Urinary bladder (tissue), 4 donors: ENCODE measurements around the gene TAF4. TPM values are rescaled to one million over a fixed set of nuclear protein-coding genes. Genes with fewer than 3 reads are reported as not detected.

Experiments used
- DNase-seq: peaks from one replicate; pipeline ENCODE4 v3.0.0-alpha.2; 2015; ENCODE audit errors: extremely low spot score
- H3K27ac ChIP-seq: one replicate; pipeline ENCODE4 v1.5.1; 2013; ENCODE audit warnings: low read depth, mild to moderate bottlenecking, moderate library complexity
- H3K36me3 ChIP-seq: one replicate; pipeline ENCODE4 v1.6.1; 2013; ENCODE audit warnings: mild to moderate bottlenecking, moderate library complexity; ENCODE audit not compliant: insufficient read depth
- H3K4me1 ChIP-seq: one replicate; pipeline ENCODE4 v1.6.1; 2013; ENCODE audit warnings: mild to moderate bottlenecking, moderate library complexity; ENCODE audit not compliant: insufficient read depth
- H3K4me3 ChIP-seq: one replicate; pipeline ENCODE4 v1.5.1; 2013; ENCODE audit warnings: low read depth, low read length
- WGBS: extraction: QIAGEN DNeasy Blood & Tissue Kit; methylation state at CpG from one replicate; pipeline ENCODE4 v1.1.7; 2013; 5-methylcytosine and 5-hydroxymethylcytosine counted together
- polyA plus RNA-seq: library from polyadenylated mRNA; stranded (reverse); fragments of 200-250 nt; gene quantifications from one replicate; pipeline ENCODE4 v1.2.3, GENCODE V29; 2013
- total RNA-seq: library from RNA; depleted of rRNA; stranded (reverse); fragments of >200 nt; gene quantifications from one replicate; pipeline ENCODE4 v1.2.3, GENCODE V29; 2014
- donor health status: healthy with polysubstance abuse.
- donor health status: healthy.

The TAF4 gene
- total and polyA plus RNA-seq, 2 donors = 8.9 to 9.9 TPM

- WGBS = 90% methylated on average over 11 of the region's 11 CpGs
- Histone ChIP-seq H3K4me1 (no peaks in the 10 kb centered on the region), H3K36me3 (no peaks in the 10 kb centered on the region), H3K4me3 (no peak overlapping the region), H3K27ac (no peak overlapping the region)
- no peak for DNase-seq
These were observed 41.7 kb downstream of the TAF4 start for GRCh38 chr20:62023935-62024334.

GRCh38 chr20:62022575-62023139, 43.0 kb downstream of the TAF4 start:
- no peaks in the 10 kb centered on the region for H3K4me1 ChIP-seq
- WGBS = 94% methylated on average over 14 of the region's 14 CpGs

GRCh38 chr20:62021793-62022385, 43.8 kb downstream of the TAF4 start:
- Histone ChIP-seq H3K4me1 (no peaks in the 10 kb centered on the region), H3K36me3 (no peaks in the 10 kb centered on the region), H3K4me3 (no peak overlapping the region), H3K27ac (no peak overlapping the region)
- WGBS = 78% methylated on average over 19 of the region's 19 CpGs
- DNase-seq = no peak

More at GRCh38 chr20:62022575-62023139, 43.0 kb downstream of the TAF4 start:
- no peak for DNase-seq
- Histone ChIP-seq H3K36me3 (no peaks in the 10 kb centered on the region), H3K4me3 (no peak overlapping the region), H3K27ac (no peak overlapping the region)

- WGBS = 52% methylated on average over 25 of the region's 25 CpGs
- Histone ChIP-seq H3K36me3 (no peaks in the 10 kb centered on the region), H3K27ac (no peak overlapping the region), H3K4me1 (no peaks in the 10 kb centered on the region), H3K4me3 (no peak overlapping the region)
- DNase-seq = no peak
These were observed 44.6 kb downstream of the TAF4 start for GRCh38 chr20:62020935-62021701.

GRCh38 chr20:62019881-62020492, 45.7 kb downstream of the TAF4 start:
- Histone ChIP-seq H3K4me3 (no peak overlapping the region), H3K4me1 (no peaks in the 10 kb centered on the region), H3K27ac (no peak overlapping the region), H3K36me3 (no peaks in the 10 kb centered on the region)
- DNase-seq = no peak
- WGBS = 81% methylated on average over 19 of the region's 19 CpGs

GRCh38 chr20:62019144-62019805, 46.4 kb downstream of the TAF4 start:
- WGBS = 88% methylated on average over 19 of the region's 19 CpGs
- no peak overlapping the region for H3K4me3 ChIP-seq
- no peak for DNase-seq
- no peak overlapping the region for H3K27ac ChIP-seq
- no peaks in the 10 kb centered on the region for H3K36me3 ChIP-seq
- no peaks in the 10 kb centered on the region for H3K4me1 ChIP-seq

GRCh38 chr20:62018437-62019143, 47.1 kb downstream of the TAF4 start:
- Histone ChIP-seq H3K4me1 (no peaks in the 10 kb centered on the region), H3K27ac (no peak overlapping the region), H3K4me3 (no peak overlapping the region), H3K36me3 (no peaks in the 10 kb centered on the region)
- DNase-seq = no peak
- WGBS = 87% methylated on average over 23 of the region's 23 CpGs

GRCh38 chr20:62015540-62016288, 50.0 kb downstream of the TAF4 start:
- Histone ChIP-seq H3K4me3 (no peak overlapping the region), H3K4me1 (no peaks in the 10 kb centered on the region), H3K27ac (no peak overlapping the region), H3K36me3 (no peaks in the 10 kb centered on the region)
- no peak for DNase-seq
- WGBS = 86% methylated on average over 24 of the region's 24 CpGs

- Histone ChIP-seq H3K4me1 (no peaks in the 10 kb centered on the region), H3K4me3 (no peak overlapping the region), H3K36me3 (no peaks in the 10 kb centered on the region), H3K27ac (no peak overlapping the region)
- no peak for DNase-seq
- WGBS = 77% methylated on average over 14 of the region's 14 CpGs
These were observed 50.7 kb downstream of the TAF4 start for GRCh38 chr20:62014889-62015537.

- 91% methylated on average over 12 of the region's 12 CpGs for WGBS
- H3K36me3 ChIP-seq = no peaks in the 10 kb centered on the region
- DNase-seq = no peak
- H3K27ac ChIP-seq = no peak overlapping the region
- H3K4me3 ChIP-seq = no peak overlapping the region
- no peaks in the 10 kb centered on the region for H3K4me1 ChIP-seq
These were observed 51.2 kb downstream of the TAF4 start for GRCh38 chr20:62014488-62014775.

GRCh38 chr20:62012631-62013030, 53.0 kb downstream of the TAF4 start:
- Histone ChIP-seq H3K27ac (no peak overlapping the region), H3K4me1 (no peaks in the 10 kb centered on the region), H3K36me3 (peaks cover 2% of the 10 kb centered on the region), H3K4me3 (no peak overlapping the region)
- no peak for DNase-seq
- WGBS = 95% methylated on average over 12 of the region's 12 CpGs

- no peak overlapping the region for H3K27ac ChIP-seq
- H3K36me3 ChIP-seq = peaks cover 2% of the 10 kb centered on the region
- DNase-seq = no peak
- WGBS = 95% methylated on average over 27 of the region's 27 CpGs
- H3K4me3 ChIP-seq = no peak overlapping the region
- H3K4me1 ChIP-seq = no peaks in the 10 kb centered on the region
These were observed 53.6 kb downstream of the TAF4 start for GRCh38 chr20:62011938-62012534.
